Caco-2 (cell line): ENCODE data around the gene GPR85. TPM values are rescaled to one million over a fixed set of nuclear protein-coding genes. Genes with fewer than 3 reads are reported as not detected.

Experiments
- BruUV-seq: library from RNA; stranded (reverse); fragments of 400-500 nt; replicated peaks from 2 replicates; lab custom pipeline; 2021; lab: Mats Ljungman, UMichigan
- CTCF ChIA-PET: fragments of 300-600 bp; sonication (Branson Sonifier 250); formaldehyde crosslinking; loops from one replicate; lab custom pipeline; 2022; ENCODE audit warnings: antibody characterized with exemption; lab: Charles Lee
- POLR2A ChIA-PET: fragments of 300-600 bp; sonication (Branson Sonifier 250); formaldehyde crosslinking; loops from one replicate; lab custom pipeline; 2022; ENCODE audit warnings: antibody characterized with exemption; lab: Charles Lee
- DNase-seq, 2 experiments: peaks; one replicate each; pipeline versions ENCODE4 v3.0.0 to v3.0.0-alpha.2; 2020 to 2022
- H3K27me3 ChIP-seq: replicated peaks from 2 replicates; pipeline ENCODE4 v1.6.0; 2011; ENCODE audit warnings: low read length; ENCODE audit not compliant: control insufficient read depth, insufficient read depth
- H3K36me3 ChIP-seq: 2 replicates; pipeline ENCODE4 v1.5.1; 2011; ENCODE audit warnings: low read length; ENCODE audit not compliant: control insufficient read depth, insufficient read depth
- H3K4me1 ChIP-seq: fragments of 250-450 bp; sonication (Bioruptor Pico); 2 replicates; pipeline ENCODE4 v1.5.1; 2020; ENCODE audit warnings: mild to moderate bottlenecking
- H3K4me3 ChIP-seq: 2 replicates; pipeline ENCODE4 v1.5.1; 2011; ENCODE audit warnings: low read depth, mild to moderate bottlenecking, control low read depth, low read length
- H3K9me3 ChIP-seq: fragments of 250-450 bp; sonication (Bioruptor Pico); 2 replicates; pipeline ENCODE4 v1.5.1; 2020; ENCODE audit warnings: mild to moderate bottlenecking, moderate library complexity
- H3K27ac Mint-ChIP-seq: one replicate; pipeline ENCODE4 v1.8.0; 2022; ENCODE audit warnings: mixed read lengths; ENCODE audit not compliant: unreplicated experiment
- H3K27me3 Mint-ChIP-seq: one replicate; pipeline ENCODE4 v1.8.0; 2022; ENCODE audit warnings: mixed read lengths; ENCODE audit not compliant: insufficient read depth, unreplicated experiment
- H3K36me3 Mint-ChIP-seq: one replicate; pipeline ENCODE4 v1.8.0; 2022; ENCODE audit warnings: mild to moderate bottlenecking, mixed read lengths; ENCODE audit not compliant: insufficient read depth, unreplicated experiment
- H3K4me1 Mint-ChIP-seq: one replicate; pipeline ENCODE4 v1.8.0; 2022; ENCODE audit warnings: low read depth, mixed read lengths; ENCODE audit not compliant: unreplicated experiment
- H3K4me3 Mint-ChIP-seq: one replicate; pipeline ENCODE4 v1.8.0; 2022; ENCODE audit warnings: mild to moderate bottlenecking, moderate library complexity, mixed read lengths; ENCODE audit not compliant: unreplicated experiment
- H3K9me3 Mint-ChIP-seq: one replicate; pipeline ENCODE4 v1.8.0; 2022; ENCODE audit warnings: mixed read lengths; ENCODE audit not compliant: unreplicated experiment
- CTCF ChIP-seq, 2 experiments: fragments of 200-600 bp in 1 of 2; IDR thresholded peaks; 1 replicate in 1 of 2; 2 replicates in 1 of 2; pipeline versions ENCODE4 v1.5.1 to v1.8.0; 2011 to 2022; ENCODE audit warnings: antibody characterized with exemption in 1 of 2, control low read depth in 1 of 2, inconsistent platforms in 1 of 2, low read depth in 1 of 2, low read length in 1 of 2, mild to moderate bottlenecking in 1 of 2, moderate library complexity in 1 of 2; ENCODE audit not compliant: insufficient read depth in 1 of 2, severe bottlenecking in 1 of 2, unreplicated experiment in 1 of 2
- intact Hi-C: fragments of 100-400 bp; cut with micrococcal nuclease; formaldehyde crosslinking; loops from one replicate; pipeline ENCODE4 v1.10.0; 2022; ENCODE audit not compliant: unreplicated experiment
- total RNA-seq: library from RNA; stranded (reverse); gene quantifications from 2 replicates; pipeline ENCODE4 v1.2.3, GENCODE V29; 2022

Gene GPR85
- total RNA-seq, 1 experiment from 2014 or later: not detected

GRCh38 chr7:113120647-113121046 is 34.0 kb upstream of the GPR85 start:
- Histone ChIP-seq H3K27me3 (no peaks in the 10 kb centered on the region), H3K4me3 (no peak overlapping the region), H3K36me3 (no peaks in the 10 kb centered on the region), H3K9me3 (no peaks in the 10 kb centered on the region), H3K4me1 (peaks cover 6% of the 10 kb centered on the region)
- no TSS peak for BruUV-seq
- Mint-ChIP-seq H3K4me1 (no peaks in the 10 kb centered on the region), H3K9me3 (no peaks in the 10 kb centered on the region), H3K4me3 (no peak overlapping the region), H3K27me3 (no peaks in the 10 kb centered on the region), H3K36me3 (peaks cover 6% of the 10 kb centered on the region), H3K27ac (no peak overlapping the region)
- ChIA-PET CTCF (no interaction called here), POLR2A (no interaction called here)
- DNase-seq: no peak
- intact Hi-C loops: no loop called here
- TF ChIP-seq CTCF (IDR thresholded peaks at IDR 0.05; ENCODE audit: insufficient read depth in 1 of 2, low read depth in 1 of 2, low read length in 1 of 2, severe bottlenecking in 1 of 2, unreplicated experiment in 1 of 2): no peak

DNA sequence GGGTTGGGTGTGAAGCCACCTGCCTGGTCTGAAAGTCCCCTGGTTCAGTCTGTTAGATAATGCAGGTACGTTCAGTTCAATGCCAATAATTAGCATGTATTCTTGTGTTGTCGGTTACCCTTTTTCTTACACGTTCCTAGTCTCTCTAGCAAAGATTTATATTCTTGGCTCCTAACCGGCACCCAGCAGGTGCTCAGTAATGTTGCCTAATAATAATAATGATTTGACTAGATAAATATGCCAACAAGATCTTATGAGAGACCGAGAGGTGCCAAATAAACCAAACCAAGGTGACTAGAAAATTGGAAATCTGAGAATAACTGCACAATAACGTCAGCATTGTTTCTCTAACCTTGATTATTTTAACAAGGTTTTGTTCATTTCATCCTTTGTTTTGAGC is 32.8 kb upstream of the GPR85 start:
- peaks cover 6% of the 10 kb centered on the region for H3K4me1 ChIP-seq

More for the DNA sequence above, 32.8 kb upstream of the GPR85 start:
- H3K4me3 ChIP-seq: no peak overlapping the region
- H3K27ac Mint-ChIP-seq: no peak overlapping the region
- no peaks in the 10 kb centered on the region for H3K9me3 ChIP-seq
- no peak for DNase-seq
- POLR2A ChIA-PET: no interaction called here
- H3K4me1 Mint-ChIP-seq: no peaks in the 10 kb centered on the region
- CTCF ChIA-PET: no interaction called here
- H3K36me3 ChIP-seq: no peaks in the 10 kb centered on the region
- H3K4me3 Mint-ChIP-seq: peak overlapping the region; percentile 97
- no TSS peak for BruUV-seq
- no peaks in the 10 kb centered on the region for H3K27me3 ChIP-seq
- H3K36me3 Mint-ChIP-seq: peaks cover 8% of the 10 kb centered on the region
- no peak for TF ChIP-seq CTCF (IDR thresholded peaks at IDR 0.05; ENCODE audit: insufficient read depth in 1 of 2, low read depth in 1 of 2, low read length in 1 of 2, severe bottlenecking in 1 of 2, unreplicated experiment in 1 of 2)
- intact Hi-C loops: loop anchor here (2.0 to 5.0 kb wide), 2 partner anchors 33 to 567 kb away; partner anchors contain the start of gene GPR85
- H3K27me3 Mint-ChIP-seq: no peaks in the 10 kb centered on the region
- no peaks in the 10 kb centered on the region for H3K9me3 Mint-ChIP-seq
